NCI-H146 treated with DMSO at 0.1 percent for 48 hours (cell line): ENCODE data around the gene CYLD.
A peak's percentile ranks its signal among the peaks of the same experiment; 100 is the strongest.

Experiments
- DNase-seq: peaks from one replicate; lab custom pipeline; 2025; ENCODE audit not compliant: unreplicated experiment; lab: John Stamatoyannopoulos, UW

CYLD gene

GRCh38 chr16:50741781-50742575 lies at the start of gene CYLD:
Gene CYLD (plus strand): TSS chr16:50742086. CDS start chr16:50749699, 7,613 bp downstream.
- peak; percentile 91 for DNase-seq

- DNase-seq: no peak
These were observed 49.3 kb upstream of the CYLD start for GRCh38 chr16:50692644-50692998.

GRCh38 chr16:50692999-50693781 lies 48.7 kb upstream of the CYLD start, which contains the start of gene NOD2:
Gene NOD2 (plus strand): TSS chr16:50693606. CDS start chr16:50699496, 5,890 bp downstream.
- no peak for DNase-seq

- DNase-seq: no peak
These were observed 47.7 kb upstream of the CYLD start for GRCh38 chr16:50694206-50694605.

- DNase-seq: no peak
These were observed 46.6 kb upstream of the CYLD start for GRCh38 chr16:50695017-50696000.

GRCh38 chr16:50696126-50696525 lies 45.8 kb upstream of the CYLD start:
- DNase-seq: no peak

GRCh38 chr16:50696575-50697420 lies 45.1 kb upstream of the CYLD start:
- no peak for DNase-seq

- no peak for DNase-seq
These were observed 44.5 kb upstream of the CYLD start for GRCh38 chr16:50697421-50697715.

GRCh38 chr16:50697881-50698767 lies 43.8 kb upstream of the CYLD start:
- no peak for DNase-seq

- no peak for DNase-seq
These were observed 42.3 kb upstream of the CYLD start for GRCh38 chr16:50699326-50700159.

GRCh38 chr16:50702725-50703124 lies 39.2 kb upstream of the CYLD start:
- DNase-seq: no peak

- DNase-seq: no peak
These were observed 37.6 kb upstream of the CYLD start for GRCh38 chr16:50704245-50704644.

GRCh38 chr16:50705436-50706110 lies 36.3 kb upstream of the CYLD start:
- no peak for DNase-seq

GRCh38 chr16:50706250-50706649 lies 35.6 kb upstream of the CYLD start:
- no peak for DNase-seq

- DNase-seq: no peak
These were observed 33.4 kb upstream of the CYLD start for GRCh38 chr16:50708373-50709060.

- DNase-seq: no peak
These were observed 32.7 kb upstream of the CYLD start for GRCh38 chr16:50709061-50709684.

- DNase-seq: no peak
These were observed 31.9 kb upstream of the CYLD start for GRCh38 chr16:50709980-50710379.
